ENCODE measurements around the gene ARFGEF3.
A peak's percentile ranks its signal among the peaks of the same experiment; 100 is the strongest.

DNA sequence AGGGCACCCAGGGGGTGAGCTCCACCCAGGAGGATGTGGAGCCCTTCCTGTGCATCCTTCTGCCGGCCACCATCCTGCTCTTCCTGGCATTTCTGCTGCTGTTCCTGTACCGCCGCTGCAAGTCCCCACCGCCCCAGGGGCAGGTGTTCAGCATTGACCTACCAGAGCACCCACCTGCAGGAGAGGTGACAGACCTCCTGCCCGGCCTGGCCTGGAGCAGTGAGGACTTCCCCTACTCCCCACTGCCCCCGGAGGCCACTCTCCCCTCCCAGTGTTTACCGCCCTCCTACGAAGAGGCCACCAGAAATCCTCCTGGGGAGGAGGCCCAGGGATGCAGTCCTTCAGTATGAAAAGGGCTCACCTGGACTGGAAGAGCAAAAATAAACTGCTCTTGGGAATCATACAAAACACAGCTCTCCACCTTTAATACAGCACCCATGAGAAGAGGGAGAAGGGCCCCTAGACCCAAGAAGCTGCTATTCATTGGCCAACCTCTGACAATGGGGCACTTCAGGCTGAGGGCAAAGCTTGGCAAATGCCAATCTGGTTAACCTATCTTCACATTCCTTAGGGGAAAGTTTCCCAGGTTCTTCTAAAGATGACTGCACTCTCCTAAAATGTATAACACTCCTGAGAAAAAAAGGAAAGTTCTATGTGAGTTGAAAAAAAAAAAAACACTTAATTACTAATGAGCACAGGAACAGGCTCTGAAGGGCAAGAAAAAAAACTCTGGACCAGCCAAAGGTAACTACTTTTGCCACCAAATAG is 220.9 kb downstream of the ARFGEF3 start:
- TF ChIP-seq, protein P1, sequence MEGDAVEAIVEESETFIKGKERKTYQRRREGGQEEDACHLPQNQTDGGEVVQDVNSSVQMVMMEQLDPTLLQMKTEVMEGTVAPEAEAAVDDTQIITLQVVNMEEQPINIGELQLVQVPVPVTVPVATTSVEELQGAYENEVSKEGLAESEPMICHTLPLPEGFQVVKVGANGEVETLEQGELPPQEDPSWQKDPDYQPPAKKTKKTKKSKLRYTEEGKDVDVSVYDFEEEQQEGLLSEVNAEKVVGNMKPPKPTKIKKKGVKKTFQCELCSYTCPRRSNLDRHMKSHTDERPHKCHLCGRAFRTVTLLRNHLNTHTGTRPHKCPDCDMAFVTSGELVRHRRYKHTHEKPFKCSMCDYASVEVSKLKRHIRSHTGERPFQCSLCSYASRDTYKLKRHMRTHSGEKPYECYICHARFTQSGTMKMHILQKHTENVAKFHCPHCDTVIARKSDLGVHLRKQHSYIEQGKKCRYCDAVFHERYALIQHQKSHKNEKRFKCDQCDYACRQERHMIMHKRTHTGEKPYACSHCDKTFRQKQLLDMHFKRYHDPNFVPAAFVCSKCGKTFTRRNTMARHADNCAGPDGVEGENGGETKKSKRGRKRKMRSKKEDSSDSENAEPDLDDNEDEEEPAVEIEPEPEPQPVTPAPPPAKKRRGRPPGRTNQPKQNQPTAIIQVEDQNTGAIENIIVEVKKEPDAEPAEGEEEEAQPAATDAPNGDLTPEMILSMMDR (conservative IDR thresholded peaks at IDR 0.05; ENCODE audit: low read depth in 2 of 2) = peak; percentile 48 to 58; a peak in 3 of 4 replicates
- TF ChIP-seq REST (IDR thresholded peaks at IDR 0.05; ENCODE audit: unreplicated experiment) (no peak), EZH2 (IDR thresholded peaks at IDR 0.05; ENCODE audit: low read depth, unreplicated experiment) (no peak), EZH2phosphoT487 (IDR thresholded peaks at IDR 0.05; ENCODE audit: unreplicated experiment) (no peak), CREB1 (CRISPR knock-in tag; IDR thresholded peaks at IDR 0.05; ENCODE audit: low read depth) (no peak), POLR2AphosphoS5 (IDR thresholded peaks at IDR 0.05; ENCODE audit: low read depth) (no peak), ZNF331 (CRISPR knock-in tag; IDR thresholded peaks at IDR 0.05; ENCODE audit: low read depth) (no peak), JUNB (IDR thresholded peaks at IDR 0.05; ENCODE audit: unreplicated experiment) (no peak), STAT1 (IDR thresholded peaks at IDR 0.05; ENCODE audit: unreplicated experiment) (no peak), NANOG (IDR thresholded peaks at IDR 0.05; ENCODE audit: borderline replicate concordance) (no peak)
- TF ChIP-seq, protein P2, sequence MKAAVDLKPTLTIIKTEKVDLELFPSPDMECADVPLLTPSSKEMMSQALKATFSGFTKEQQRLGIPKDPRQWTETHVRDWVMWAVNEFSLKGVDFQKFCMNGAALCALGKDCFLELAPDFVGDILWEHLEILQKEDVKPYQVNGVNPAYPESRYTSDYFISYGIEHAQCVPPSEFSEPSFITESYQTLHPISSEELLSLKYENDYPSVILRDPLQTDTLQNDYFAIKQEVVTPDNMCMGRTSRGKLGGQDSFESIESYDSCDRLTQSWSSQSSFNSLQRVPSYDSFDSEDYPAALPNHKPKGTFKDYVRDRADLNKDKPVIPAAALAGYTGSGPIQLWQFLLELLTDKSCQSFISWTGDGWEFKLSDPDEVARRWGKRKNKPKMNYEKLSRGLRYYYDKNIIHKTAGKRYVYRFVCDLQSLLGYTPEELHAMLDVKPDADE (IDR thresholded peaks at IDR 0.05) = no peak
